Transverse colon (tissue), 4 donors: ENCODE results near the gene NRF1. TPM values are rescaled to one million over a fixed set of nuclear protein-coding genes. Genes with fewer than 3 reads are reported as not detected.
A peak's percentile ranks its signal among the peaks of the same experiment; 100 is the strongest.
"Not testable (repeated sequence)": the region's sequence is repeated elsewhere in the genome, so short reads cannot be mapped to it uniquely, and the experiment has no call there.

Source experiments
- DNase-seq: peaks from one replicate; pipeline ENCODE4 v3.0.0-alpha.2; 2019
- H3K27ac ChIP-seq, 4 donors: fragments of 200-600 bp; sonication (generic); 2 replicates each; pipeline ENCODE4 v1.5.1; 2016 to 2018; ENCODE audit warnings: inconsistent platforms in 4 of 4
- H3K27me3 ChIP-seq: fragments of 200-600 bp; sonication (generic); 2 replicates; pipeline ENCODE4 v1.5.1; 2017; ENCODE audit warnings: inconsistent platforms
- H3K36me3 ChIP-seq, 4 donors: fragments of 200-600 bp; sonication (generic); 2 replicates each; pipeline ENCODE4 v1.5.1; 2017 to 2019; ENCODE audit warnings: inconsistent platforms in 4 of 4
- H3K4me1 ChIP-seq, 4 donors: fragments of 200-600 bp; sonication (generic); 2 replicates each; pipeline ENCODE4 v1.5.1; 2017 to 2020; ENCODE audit warnings: inconsistent platforms in 4 of 4
- H3K4me3 ChIP-seq, 4 donors: fragments of 200-600 bp; sonication (generic); 1 replicate in 1 of 4; 2 replicates in 3 of 4; pipeline versions ENCODE4 v1.5.1 to v1.6.1; 2017 to 2019; ENCODE audit warnings: inconsistent platforms in 4 of 4
- H3K9me3 ChIP-seq, 2 donors: fragments of 200-600 bp; sonication (generic); 2 replicates each; pipeline ENCODE4 v1.5.1; 2017 to 2019; ENCODE audit warnings: inconsistent platforms in 2 of 2
- CTCF ChIP-seq, 5 experiments: fragments of 200-600 bp in 3 of 5; fragments of 450-650 bp in 2 of 5; sonication (generic) in 3 of 5; IDR thresholded peaks; 1 replicate in 2 of 5; 2 replicates in 3 of 5; pipeline ENCODE4 v1.5.1; 2016 to 2017; ENCODE audit warnings: antibody characterized with exemption in 5 of 5, inconsistent platforms in 3 of 5, mild to moderate bottlenecking in 2 of 5, moderate library complexity in 1 of 5
- EP300 ChIP-seq: sonication (generic); formaldehyde crosslinking; IDR thresholded peaks from one replicate; pipeline ENCODE4 v1.6.1; 2017; ENCODE audit warnings: antibody characterized with exemption, low read depth
- POLR2A ChIP-seq: fragments of 450-650 bp; IDR thresholded peaks from one replicate; pipeline ENCODE4 v1.6.1; 2016; ENCODE audit warnings: antibody characterized with exemption, mild to moderate bottlenecking, moderate library complexity
- POLR2AphosphoS5 ChIP-seq, 3 donors: sonication (generic); formaldehyde crosslinking; IDR thresholded peaks; one replicate each; pipeline ENCODE4 v1.6.1; 2016; ENCODE audit warnings: antibody characterized with exemption in 3 of 3
- whole genome bisulfite sequencing, 2 donors: methylation state at CpG; one replicate each; pipeline ENCODE4 v1.1.5; 2018; ENCODE audit warnings: low coverage in 1 of 2; 5-methylcytosine and 5-hydroxymethylcytosine counted together
- in situ Hi-C, 4 donors: fragments of 200-750 bp; cut with MboI; loops; one replicate each; pipeline versions ENCODE4 v1.15.0 to v1.15.1; 2017; ENCODE audit warnings: low sequenced_read_pairs in 3 of 4, low pct_ligation_motif_present in 1 of 4, low pct_unique_long_range_greater_than_20kb in 1 of 4
- intact Hi-C: fragments of 100-400 bp; cut with DNase I; formaldehyde crosslinking; loops from one replicate; pipeline ENCODE4 v1.15.1; 2023; ENCODE audit warnings: low total_unique reads
- total RNA-seq, 4 donors: library from RNA; depleted of rRNA; stranded (reverse); fragments of >200 nt; gene quantifications; one replicate each; pipeline ENCODE4 v1.1.0, GENCODE V29; 2016

NRF1 gene
- total RNA-seq, 4 donors from 2014 or later = 11.6 to 21.5 (median 15.3) TPM

GRCh38 chr7:129626896-129627295, 15.4 kb downstream of the NRF1 start:
- Histone ChIP-seq H3K4me1 (peaks cover 0 to 9% (median 0%) of the 10 kb centered on the region in 4 donors), H3K9me3 (no peaks in the 10 kb centered on the region), H3K27ac (no peak overlapping the region), H3K27me3 (no peaks in the 10 kb centered on the region), H3K36me3 (no peaks in the 10 kb centered on the region), H3K4me3 (no peak overlapping the region)
- DNase-seq = no peak
- 93 to 95% methylated on average over 3 of the region's 3 CpGs for WGBS, 2 donors
- no peak for TF ChIP-seq POLR2A
- TF ChIP-seq EP300 = no peak
- TF ChIP-seq CTCF (IDR thresholded peaks at IDR 0.05) = no peak
- TF ChIP-seq POLR2AphosphoS5 (IDR thresholded peaks at IDR 0.05) = no peak
- in situ Hi-C loops (loop anchor here in 1 of 4 donors (25.0 kb wide), 1 partner anchor 265 kb away; no protein-coding TSS in a partner anchor), intact Hi-C loops (no loop called here)

GRCh38 chr7:129630341-129630740, 18.8 kb downstream of the NRF1 start:
- WGBS, 2 donors = 80 to 85% methylated on average over 2 of the region's 2 CpGs
- in situ Hi-C loops = loop anchor here in 1 of 4 donors (25.0 kb wide), 1 partner anchor 268 kb away; no protein-coding TSS in a partner anchor

GRCh38 chr7:129634361-129635034, 23.0 kb downstream of the NRF1 start:
- Histone ChIP-seq H3K4me3 (no peak overlapping the region), H3K36me3 (no peaks in the 10 kb centered on the region), H3K27ac (no peak overlapping the region), H3K27me3 (no peaks in the 10 kb centered on the region), H3K9me3 (no peaks in the 10 kb centered on the region), H3K4me1 (peaks cover 0 to 6% (median 0%) of the 10 kb centered on the region in 4 donors)
- intact Hi-C loops (no loop called here), in situ Hi-C loops (loop anchor here in 1 of 4 donors (25.0 kb wide), 1 partner anchor 272 kb away; no protein-coding TSS in a partner anchor)
- DNase-seq = no peak
- 86 to 87% methylated on average over 2 of the region's 2 CpGs for WGBS, 2 donors
- TF ChIP-seq EP300 (no peak), CTCF (IDR thresholded peaks at IDR 0.05) (no peak), POLR2AphosphoS5 (IDR thresholded peaks at IDR 0.05) (no peak), POLR2A (no peak)

More at GRCh38 chr7:129630341-129630740, 18.8 kb downstream of the NRF1 start:
- Histone ChIP-seq H3K27me3 (no peaks in the 10 kb centered on the region), H3K4me1 (peaks cover 0 to 9% (median 0%) of the 10 kb centered on the region in 4 donors), H3K9me3 (no peaks in the 10 kb centered on the region), H3K27ac (no peak overlapping the region), H3K4me3 (no peak overlapping the region), H3K36me3 (no peaks in the 10 kb centered on the region)
- TF ChIP-seq CTCF (IDR thresholded peaks at IDR 0.05) (no peak), POLR2A (no peak), POLR2AphosphoS5 (IDR thresholded peaks at IDR 0.05) (no peak), EP300 (no peak)
- no peak for DNase-seq
- intact Hi-C loops = no loop called here

DNA sequence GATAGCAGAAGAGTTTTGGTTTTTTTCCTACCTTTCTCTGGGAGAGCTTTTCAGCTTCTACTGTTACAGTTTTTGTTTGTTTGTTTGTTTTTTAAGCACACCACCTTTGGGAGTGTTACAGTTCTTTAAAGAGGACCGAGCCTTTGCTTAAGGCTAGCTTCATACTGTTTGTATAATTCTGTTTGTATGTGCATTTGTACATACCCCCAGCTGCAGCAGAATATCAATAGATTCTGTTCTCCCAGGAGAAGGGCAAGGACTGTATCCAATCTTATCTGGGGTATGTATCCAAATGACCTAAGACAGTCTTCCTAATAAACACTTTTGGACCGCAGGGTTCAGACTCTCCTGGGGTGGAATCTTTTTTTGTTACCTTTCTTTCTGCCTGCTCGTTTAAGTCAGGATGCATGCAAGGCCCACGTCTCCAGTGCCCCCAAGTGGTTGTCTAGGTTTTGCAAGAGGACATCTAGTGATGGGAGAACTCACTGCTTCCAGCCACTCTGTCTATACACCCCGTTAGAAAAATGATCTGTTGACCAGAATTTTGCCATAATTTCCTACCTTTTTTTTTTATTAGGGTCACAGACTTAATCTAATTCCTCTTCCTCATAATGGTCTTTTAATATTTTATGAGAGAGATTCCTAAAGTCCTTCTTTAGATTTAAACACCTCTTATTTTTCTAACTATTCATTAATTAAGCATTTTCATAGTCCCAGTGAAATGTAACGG, 23.9 kb downstream of the NRF1 start:
- TF ChIP-seq CTCF (IDR thresholded peaks at IDR 0.05) (peak; percentile 39 to 68 (median 61)), POLR2AphosphoS5 (IDR thresholded peaks at IDR 0.05) (no peak), POLR2A (no peak)
- Histone ChIP-seq H3K27ac (no peak overlapping the region), H3K27me3 (no peaks in the 10 kb centered on the region), H3K36me3 (no peaks in the 10 kb centered on the region), H3K4me3 (no peak overlapping the region), H3K9me3 (no peaks in the 10 kb centered on the region), H3K4me1 (peaks cover 0 to under 1% (median 0%) of the 10 kb centered on the region in 4 donors)
- in situ Hi-C loops (loop anchor here in 1 of 4 donors (25.0 kb wide), 1 partner anchor 273 kb away; no protein-coding TSS in a partner anchor), intact Hi-C loops (no loop called here)
- 18 to 22% methylated on average over 5 to 6 of the region's 6 CpGs for WGBS, 2 donors
- peak; percentile 59 for DNase-seq

- H3K4me3 ChIP-seq, H3K9me3 ChIP-seq, H3K27ac ChIP-seq, intact Hi-C loops, DNase-seq, H3K36me3 ChIP-seq, H3K27me3 ChIP-seq, H3K4me1 ChIP-seq: not testable (repeated sequence)
- 62 to 86% methylated on average over 2 to 5 of the region's 5 CpGs for WGBS, 2 donors
- in situ Hi-C loops = loop anchor here in 1 of 4 donors (25.0 kb wide), 1 partner anchor 274 kb away; no protein-coding TSS in a partner anchor
Measured at GRCh38 chr7:129636030-129636550, 24.6 kb downstream of the NRF1 start.
